Lung (tissue), 12 donors: ENCODE results near the gene ITGA7. TPM values are rescaled to one million over a fixed set of nuclear protein-coding genes. Genes with fewer than 3 reads are reported as not detected.
A peak's percentile ranks its signal among the peaks of the same experiment; 100 is the strongest.

Experiments
- ATAC-seq: fragments of 200-7000 bp; cut with Tn5 transposase; one replicate; pipeline ENCODE4 v1.9.1; 2020; ENCODE audit warnings: moderate number of reproducible peaks; ENCODE audit not compliant: insufficient read depth, low FRiP score
- DNase-seq, 3 donors: peaks; one replicate each; pipeline ENCODE4 v3.0.0-alpha.2; 2013 to 2017
- H3K27ac ChIP-seq, 2 donors: one replicate each; pipeline ENCODE4 v1.5.1; 2013; ENCODE audit warnings: mild to moderate bottlenecking in 2 of 2, moderate library complexity in 2 of 2, control low read depth in 1 of 2, inconsistent platforms in 1 of 2, low read depth in 1 of 2, low read length in 1 of 2
- H3K27me3 ChIP-seq, 3 donors: one replicate each; pipeline ENCODE4 v1.5.1; 2013; ENCODE audit warnings: low read length in 2 of 3; ENCODE audit not compliant: control insufficient read depth in 3 of 3, insufficient read depth in 3 of 3
- H3K36me3 ChIP-seq, 4 donors: one replicate each; pipeline ENCODE4 v1.5.1; 2013; ENCODE audit warnings: low read length in 4 of 4, mild to moderate bottlenecking in 1 of 4, moderate library complexity in 1 of 4; ENCODE audit not compliant: control insufficient read depth in 4 of 4, insufficient read depth in 4 of 4
- H3K4me1 ChIP-seq, 5 donors: one replicate each; pipeline ENCODE4 v1.5.1; 2013; ENCODE audit warnings: low read length in 5 of 5, mild to moderate bottlenecking in 2 of 5, moderate library complexity in 1 of 5; ENCODE audit not compliant: control insufficient read depth in 5 of 5, insufficient read depth in 5 of 5
- H3K4me3 ChIP-seq: one replicate; pipeline ENCODE4 v1.5.1; 2013; ENCODE audit warnings: mild to moderate bottlenecking, control low read depth, moderate library complexity
- H3K9ac ChIP-seq, 2 donors: one replicate each; pipeline ENCODE4 v1.5.1; 2013; ENCODE audit warnings: low read length in 2 of 2, control low read depth in 1 of 2; ENCODE audit not compliant: insufficient read depth in 1 of 2
- H3K9me3 ChIP-seq, 4 donors: one replicate each; pipeline ENCODE4 v1.5.1; 2013; ENCODE audit warnings: low read length in 3 of 4, mild to moderate bottlenecking in 1 of 4, moderate library complexity in 1 of 4; ENCODE audit not compliant: control insufficient read depth in 4 of 4, insufficient read depth in 3 of 4
- WGBS, 2 donors: extraction: QIAGEN DNeasy Blood & Tissue Kit; methylation state at CpG; one replicate each; pipeline ENCODE4 v1.1.7; 2013; 5-methylcytosine and 5-hydroxymethylcytosine counted together
- polyA plus RNA-seq, 2 donors: library from polyadenylated mRNA; stranded (reverse); fragments of 200-250 nt; gene quantifications; one replicate each; pipeline ENCODE4 v1.2.1, GENCODE V29; 2013
- total RNA-seq, 2 donors: library from RNA; depleted of rRNA in 1 of 2; stranded (reverse); fragments of >200 nt in 1 of 2; gene quantifications; one replicate each; pipeline ENCODE4 v1.2.1, GENCODE V29; 2014 to 2021
- TF ChIP-seq, protein P1 (sequence below): IDR thresholded peaks from 2 replicates; pipeline ENCODE4 v1.5.1; 2012; ENCODE audit warnings: mild to moderate bottlenecking; ENCODE audit errors: control extremely low read depth, extremely low read depth
- donor health status: control.
- donor health status: control.
- donor health status: Bipolar disorder and iron deficiency.
- donor health status: healthy.
- donor health status: DM: yes; HTN: yes; CAD: no.

ITGA7 gene
- total and polyA plus RNA-seq, 4 donors = 8.2 to 28.4 (median 17.7) TPM

DNA sequence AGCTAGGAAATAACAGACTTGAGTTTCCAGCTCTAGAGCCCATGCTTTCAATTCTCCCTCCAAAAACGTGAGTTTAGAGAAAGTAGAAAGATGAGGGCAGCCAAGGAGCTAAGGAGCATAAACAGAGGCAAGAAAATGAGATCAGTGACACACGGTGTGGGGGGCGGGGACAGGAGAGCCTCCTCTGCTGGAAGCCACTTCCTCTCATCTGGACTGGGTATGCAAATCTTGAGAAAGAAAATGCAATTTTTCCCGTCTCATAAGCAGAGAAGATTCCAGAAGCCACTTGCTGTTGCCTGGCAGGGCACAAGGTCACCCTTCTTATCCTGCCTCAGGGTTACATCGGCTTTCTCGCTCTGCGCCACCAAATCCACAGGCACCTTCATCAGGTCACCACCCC is 65.0 kb downstream of the ITGA7 start:
- TF ChIP-seq, protein P1, sequence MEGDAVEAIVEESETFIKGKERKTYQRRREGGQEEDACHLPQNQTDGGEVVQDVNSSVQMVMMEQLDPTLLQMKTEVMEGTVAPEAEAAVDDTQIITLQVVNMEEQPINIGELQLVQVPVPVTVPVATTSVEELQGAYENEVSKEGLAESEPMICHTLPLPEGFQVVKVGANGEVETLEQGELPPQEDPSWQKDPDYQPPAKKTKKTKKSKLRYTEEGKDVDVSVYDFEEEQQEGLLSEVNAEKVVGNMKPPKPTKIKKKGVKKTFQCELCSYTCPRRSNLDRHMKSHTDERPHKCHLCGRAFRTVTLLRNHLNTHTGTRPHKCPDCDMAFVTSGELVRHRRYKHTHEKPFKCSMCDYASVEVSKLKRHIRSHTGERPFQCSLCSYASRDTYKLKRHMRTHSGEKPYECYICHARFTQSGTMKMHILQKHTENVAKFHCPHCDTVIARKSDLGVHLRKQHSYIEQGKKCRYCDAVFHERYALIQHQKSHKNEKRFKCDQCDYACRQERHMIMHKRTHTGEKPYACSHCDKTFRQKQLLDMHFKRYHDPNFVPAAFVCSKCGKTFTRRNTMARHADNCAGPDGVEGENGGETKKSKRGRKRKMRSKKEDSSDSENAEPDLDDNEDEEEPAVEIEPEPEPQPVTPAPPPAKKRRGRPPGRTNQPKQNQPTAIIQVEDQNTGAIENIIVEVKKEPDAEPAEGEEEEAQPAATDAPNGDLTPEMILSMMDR = no peak
- ATAC-seq = no peak
- no peak overlapping the region for H3K9ac ChIP-seq

GRCh38 chr12:55642267-55642666 is 65.4 kb downstream of the ITGA7 start:
- H3K27ac ChIP-seq = peak overlapping the region in 1 of 2 donors; percentile 21
- peaks cover 0 to 1% (median 0%) of the 10 kb centered on the region in 4 donors for H3K9me3 ChIP-seq
- DNase-seq (no peak), ATAC-seq (peak; percentile 38)
- no peak overlapping the region for H3K9ac ChIP-seq
- no peak overlapping the region for H3K4me3 ChIP-seq
- H3K4me1 ChIP-seq = peaks cover 0 to 6% (median 0%) of the 10 kb centered on the region in 5 donors
- H3K27me3 ChIP-seq = no peaks in the 10 kb centered on the region
- TF ChIP-seq, protein P1 = no peak
- no peaks in the 10 kb centered on the region for H3K36me3 ChIP-seq
- WGBS, 2 donors = 25 to 52% methylated on average over 2 of the region's 2 CpGs

More for the DNA sequence above, 65.0 kb downstream of the ITGA7 start:
- no peak for DNase-seq
- Histone ChIP-seq H3K36me3 (no peaks in the 10 kb centered on the region), H3K27me3 (no peaks in the 10 kb centered on the region), H3K4me1 (peaks cover 0 to 6% (median 0%) of the 10 kb centered on the region in 5 donors), H3K4me3 (no peak overlapping the region), H3K9me3 (peaks cover 0 to 1% (median 0%) of the 10 kb centered on the region in 4 donors), H3K27ac (peak overlapping the region in 1 of 2 donors; percentile 21)
- WGBS, 2 donors = 33 to 58% methylated on average over 7 of the region's 7 CpGs

DNA sequence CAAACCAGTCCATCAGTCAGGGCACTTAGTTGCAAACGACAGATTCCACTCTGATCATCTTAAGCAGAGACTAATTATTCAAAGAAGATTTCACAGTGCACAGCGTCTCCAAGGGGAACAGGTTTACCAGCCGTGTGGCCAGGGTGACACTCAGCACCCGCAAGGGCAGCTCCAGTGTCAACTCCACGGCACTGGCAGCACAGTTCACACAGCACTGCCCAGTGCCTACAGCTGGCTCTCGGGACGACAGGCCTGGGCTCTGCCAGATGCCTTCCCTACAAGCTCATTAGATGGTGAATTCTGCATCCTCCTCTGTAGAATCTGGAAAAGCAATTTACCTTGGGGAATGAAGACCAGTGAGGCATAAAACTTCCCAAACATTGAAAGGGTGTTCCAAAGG is 66.1 kb downstream of the ITGA7 start:
- no peak overlapping the region for H3K9ac ChIP-seq
- 69 to 70% methylated on average over 7 of the region's 7 CpGs for WGBS, 2 donors
- ATAC-seq (no peak), DNase-seq (no peak)
- peak overlapping the region in 1 of 2 donors; percentile 59 for H3K27ac ChIP-seq
- H3K4me1 ChIP-seq = peaks cover 0 to 6% (median 0%) of the 10 kb centered on the region in 5 donors
- peaks cover 0 to 1% (median 0%) of the 10 kb centered on the region in 4 donors for H3K9me3 ChIP-seq
- H3K4me3 ChIP-seq = no peak overlapping the region
- no peaks in the 10 kb centered on the region for H3K27me3 ChIP-seq
- TF ChIP-seq, protein P1 = no peak
- no peaks in the 10 kb centered on the region for H3K36me3 ChIP-seq

DNA sequence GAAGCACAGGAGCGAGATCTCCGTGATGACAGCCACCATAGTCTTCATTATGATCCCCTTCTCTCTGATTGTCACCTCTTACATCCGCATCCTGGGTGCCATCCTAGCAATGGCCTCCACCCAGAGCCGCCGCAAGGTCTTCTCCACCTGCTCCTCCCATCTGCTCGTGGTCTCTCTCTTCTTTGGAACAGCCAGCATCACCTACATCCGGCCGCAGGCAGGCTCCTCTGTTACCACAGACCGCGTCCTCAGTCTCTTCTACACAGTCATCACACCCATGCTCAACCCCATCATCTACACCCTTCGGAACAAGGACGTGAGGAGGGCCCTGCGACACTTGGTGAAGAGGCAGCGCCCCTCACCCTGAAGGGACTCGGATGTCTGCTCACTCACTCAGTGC is 70.2 kb downstream of the ITGA7 start:
- no peaks in the 10 kb centered on the region for H3K4me1 ChIP-seq
- ATAC-seq (no peak), DNase-seq (no peak)
- no peaks in the 10 kb centered on the region for H3K36me3 ChIP-seq
- H3K27me3 ChIP-seq = no peaks in the 10 kb centered on the region
- TF ChIP-seq, protein P1 = no peak
- peaks cover 0 to 1% (median 0%) of the 10 kb centered on the region in 4 donors for H3K9me3 ChIP-seq
- no peak overlapping the region for H3K4me3 ChIP-seq
- H3K9ac ChIP-seq = no peak overlapping the region
- no peak overlapping the region for H3K27ac ChIP-seq
- WGBS, 2 donors = 90 to 91% methylated on average over 15 of the region's 15 CpGs
